ENCODE data around the gene MPPED2.

Gene MPPED2

GRCh38 chr11:30423886-30424285, 162.3 kb downstream of the MPPED2 start:
- DNase-seq (ENCODE audit: low spot score) (peak; percentile 71), FAIRE-seq (peak; percentile 95)

- no peak for DNase-seq (ENCODE audit: low spot score)
- no peak for FAIRE-seq
These were observed 162.9 kb downstream of the MPPED2 start for GRCh38 chr11:30423279-30423648.

- DNase-seq (ENCODE audit: low spot score) = no peak
- FAIRE-seq = no peak
These were observed 163.5 kb downstream of the MPPED2 start for GRCh38 chr11:30422447-30423278.

- DNase-seq (ENCODE audit: low spot score) (no peak), FAIRE-seq (no peak)
These were observed 165.8 kb downstream of the MPPED2 start for GRCh38 chr11:30420233-30420787.

GRCh38 chr11:30414806-30415205, 171.3 kb downstream of the MPPED2 start:
- DNase-seq (ENCODE audit: low spot score) (no peak), FAIRE-seq (no peak)

GRCh38 chr11:30414244-30414643, 171.9 kb downstream of the MPPED2 start:
- FAIRE-seq = no peak
- no peak for DNase-seq (ENCODE audit: low spot score)

- FAIRE-seq = no peak
- DNase-seq (ENCODE audit: low spot score) = no peak
These were observed 173.6 kb downstream of the MPPED2 start for GRCh38 chr11:30412509-30412908.

GRCh38 chr11:30411383-30411782, 174.8 kb downstream of the MPPED2 start:
- FAIRE-seq (no peak), DNase-seq (ENCODE audit: low spot score) (no peak)

- FAIRE-seq = no peak
- no peak for DNase-seq (ENCODE audit: low spot score)
These were observed 179.0 kb downstream of the MPPED2 start for GRCh38 chr11:30406978-30407762.

GRCh38 chr11:30405385-30405784, 180.8 kb downstream of the MPPED2 start:
- no peak for FAIRE-seq

GRCh38 chr11:30404136-30404535, 182.0 kb downstream of the MPPED2 start:
- DNase-seq (ENCODE audit: low spot score) (no peak), FAIRE-seq (no peak)

More at GRCh38 chr11:30405385-30405784, 180.8 kb downstream of the MPPED2 start:
- no peak for DNase-seq (ENCODE audit: low spot score)

- no peak for FAIRE-seq
- no peak for DNase-seq (ENCODE audit: low spot score)
These were observed 190.4 kb downstream of the MPPED2 start for GRCh38 chr11:30395751-30396150.

GRCh38 chr11:30393012-30393411, 193.1 kb downstream of the MPPED2 start:
- DNase-seq (ENCODE audit: low spot score) (no peak), FAIRE-seq (no peak)

- DNase-seq (ENCODE audit: low spot score) (no peak), FAIRE-seq (no peak)
These were observed 193.8 kb downstream of the MPPED2 start for GRCh38 chr11:30392221-30392784.

GRCh38 chr11:30388957-30389356, 197.2 kb downstream of the MPPED2 start:
- FAIRE-seq = no peak
- DNase-seq (ENCODE audit: low spot score) = no peak

GRCh38 chr11:30387891-30388861, 198.0 kb downstream of the MPPED2 start:
- no peak for DNase-seq (ENCODE audit: low spot score)
- no peak for FAIRE-seq

GRCh38 chr11:30381879-30382278, 204.3 kb downstream of the MPPED2 start:
- no peak for FAIRE-seq

GRCh38 chr11:30380846-30381245, 205.3 kb downstream of the MPPED2 start:
- FAIRE-seq = no peak
- no peak for DNase-seq (ENCODE audit: low spot score)

More at GRCh38 chr11:30381879-30382278, 204.3 kb downstream of the MPPED2 start:
- no peak for DNase-seq (ENCODE audit: low spot score)

- FAIRE-seq (no peak), DNase-seq (ENCODE audit: low spot score) (no peak)
These were observed 208.8 kb downstream of the MPPED2 start for GRCh38 chr11:30377347-30377746.

- DNase-seq (ENCODE audit: low spot score) (no peak), FAIRE-seq (no peak)
These were observed 216.0 kb downstream of the MPPED2 start for GRCh38 chr11:30370164-30370563.

GRCh38 chr11:30368394-30368793, 217.8 kb downstream of the MPPED2 start:
- DNase-seq (ENCODE audit: low spot score) (no peak), FAIRE-seq (no peak)

All from RCC 7860 (cell line).